ENCODE measurements around the gene WDR64.

WDR64 gene

GRCh38 chr1:241682921-241683320 lies 30.8 kb downstream of the WDR64 start:
- DNase-seq (ENCODE audit: low read depth): no peak
- no peak for TF ChIP-seq CTCF (conservative IDR thresholded peaks at IDR 0.05; ENCODE audit: low read depth, low read length)
- no peak overlapping the region for H3K4me3 ChIP-seq (ENCODE audit: low read length)

- TF ChIP-seq CTCF (conservative IDR thresholded peaks at IDR 0.05; ENCODE audit: low read depth, low read length): no peak
- no peak for DNase-seq (ENCODE audit: low read depth)
Measured at GRCh38 chr1:241684108-241684507, 32.0 kb downstream of the WDR64 start.

GRCh38 chr1:241688940-241689368 lies 36.9 kb downstream of the WDR64 start:
- TF ChIP-seq CTCF (conservative IDR thresholded peaks at IDR 0.05; ENCODE audit: low read depth, low read length): no peak
- no peak for DNase-seq (ENCODE audit: low read depth)
- H3K4me3 ChIP-seq (ENCODE audit: low read length): no peak overlapping the region

More at GRCh38 chr1:241684108-241684507, 32.0 kb downstream of the WDR64 start:
- no peak overlapping the region for H3K4me3 ChIP-seq (ENCODE audit: low read length)

DNA sequence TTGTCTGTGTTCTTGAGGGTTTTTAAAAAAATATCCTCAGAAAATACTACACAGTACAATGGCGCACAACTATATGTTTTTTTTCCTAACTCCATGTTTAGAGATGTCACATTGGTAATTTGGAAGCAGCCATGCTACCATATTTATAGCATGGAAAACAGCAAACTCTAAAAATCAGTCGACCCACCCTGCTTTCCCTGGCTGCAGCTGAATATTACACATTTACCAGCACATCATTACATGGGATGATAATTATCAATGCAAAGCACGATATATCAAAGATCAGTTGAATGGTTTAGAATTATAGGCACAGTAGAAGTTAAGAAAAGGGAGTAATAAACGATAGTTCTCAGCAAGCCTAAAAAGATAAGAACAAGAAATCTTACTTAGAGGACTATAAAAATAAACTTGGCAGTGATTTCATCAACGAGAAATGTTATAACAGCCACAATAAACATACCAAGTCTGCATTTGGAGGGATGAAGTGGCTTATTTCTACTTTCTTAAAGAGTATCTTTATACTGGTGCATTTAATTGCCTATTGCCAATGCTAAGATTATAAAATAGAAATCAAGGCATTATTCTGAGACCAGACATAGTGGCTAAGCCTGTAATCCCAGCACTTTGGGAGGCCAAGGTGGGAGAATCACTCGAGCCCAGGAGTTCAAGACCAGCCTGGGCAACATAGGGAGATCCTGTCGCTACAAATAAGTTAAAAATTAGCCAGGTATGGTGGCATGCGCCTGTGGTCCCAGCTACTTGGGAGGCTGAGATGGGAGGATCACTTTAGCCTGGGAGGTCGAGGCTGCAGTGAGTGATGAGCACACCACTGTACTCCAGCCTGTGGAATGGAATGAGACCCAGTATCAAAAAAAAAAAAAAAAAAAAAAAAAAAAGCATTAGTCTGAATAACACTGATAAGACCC lies 43.4 kb downstream of the WDR64 start:
- H3K4me3 ChIP-seq (ENCODE audit: low read length): no peak overlapping the region
- TF ChIP-seq CTCF (conservative IDR thresholded peaks at IDR 0.05; ENCODE audit: low read depth, low read length): no peak
- no peak for DNase-seq (ENCODE audit: low read depth)

- no peak for TF ChIP-seq CTCF (conservative IDR thresholded peaks at IDR 0.05; ENCODE audit: low read depth, low read length)
- DNase-seq (ENCODE audit: low read depth): no peak
- no peak overlapping the region for H3K4me3 ChIP-seq (ENCODE audit: low read length)
Measured at GRCh38 chr1:241696172-241696814, 44.2 kb downstream of the WDR64 start.

- TF ChIP-seq CTCF (conservative IDR thresholded peaks at IDR 0.05; ENCODE audit: low read depth, low read length): no peak
- no peak for DNase-seq (ENCODE audit: low read depth)
- H3K4me3 ChIP-seq (ENCODE audit: low read length): no peak overlapping the region
Measured at GRCh38 chr1:241696815-241697639, 44.9 kb downstream of the WDR64 start.

All from retinal pigment epithelial cell (primary cell).